GM12892 (cell line): Measurements from ENCODE around the gene PRKAR1B.
"Not testable (repeated sequence)": the region's sequence is repeated elsewhere in the genome, so short reads cannot be mapped to it uniquely, and the experiment has no call there.

Source experiments
- DNase-seq: peaks from one replicate; pipeline ENCODE4 v3.0.0; 2011; ENCODE audit not compliant: insufficient read length
- FAIRE-seq: peaks from 2 replicates; lab custom pipeline; 2011; peaks lifted over from hg19 to GRCh38; lab: Jason Lieb, UNC
- POLR2A ChIP-seq: IDR thresholded peaks from 2 replicates; pipeline ENCODE4 v1.6.1; 2011; ENCODE audit warnings: low read depth, low read length, control low read depth
- POLR2AphosphoS5 ChIP-seq: IDR thresholded peaks from 2 replicates; pipeline ENCODE4 v1.6.1; 2011; ENCODE audit warnings: low read depth, low read length, control low read depth
- TAF1 ChIP-seq: IDR thresholded peaks from 2 replicates; pipeline ENCODE4 v1.6.1; 2011; ENCODE audit warnings: low read depth, mild to moderate bottlenecking, control low read depth, low read length, borderline replicate concordance

Gene PRKAR1B

GRCh38 chr7:560966-561630 is 166.0 kb downstream of the PRKAR1B start:
- DNase-seq (no peak), FAIRE-seq (no peak)
- TF ChIP-seq TAF1, result no peak
- TF ChIP-seq POLR2A, result no peak
- TF ChIP-seq POLR2AphosphoS5, result no peak

- DNase-seq (no peak), FAIRE-seq (no peak)
- TF ChIP-seq POLR2AphosphoS5, result no peak
- no peak for TF ChIP-seq TAF1
- TF ChIP-seq POLR2A, result no peak
Observed at GRCh38 chr7:559396-559705, 167.7 kb downstream of the PRKAR1B start.

- no peak for FAIRE-seq
- no peak for TF ChIP-seq TAF1
- TF ChIP-seq POLR2A, result no peak
- TF ChIP-seq POLR2AphosphoS5, result no peak
- DNase-seq, result no peak
Observed at GRCh38 chr7:557558-557881, 169.6 kb downstream of the PRKAR1B start.

GRCh38 chr7:556837-557557 is 170.1 kb downstream of the PRKAR1B start:
- DNase-seq (no peak), FAIRE-seq (no peak)
- TF ChIP-seq POLR2A (no peak), TAF1 (no peak), POLR2AphosphoS5 (no peak)

GRCh38 chr7:556291-556826 is 170.7 kb downstream of the PRKAR1B start:
- TF ChIP-seq POLR2AphosphoS5 (no peak), TAF1 (no peak), POLR2A (no peak)
- no peak for FAIRE-seq
- no peak for DNase-seq

GRCh38 chr7:555551-556160 is 171.4 kb downstream of the PRKAR1B start:
- DNase-seq (no peak), FAIRE-seq (no peak)
- TF ChIP-seq POLR2AphosphoS5 (no peak), TAF1 (no peak), POLR2A (no peak)

GRCh38 chr7:553636-554111 is 173.4 kb downstream of the PRKAR1B start:
- FAIRE-seq (no peak), DNase-seq (no peak)
- TF ChIP-seq POLR2AphosphoS5 (no peak), TAF1 (no peak)

GRCh38 chr7:552868-553635 is 174.0 kb downstream of the PRKAR1B start:
- TF ChIP-seq TAF1, result no peak
- TF ChIP-seq POLR2AphosphoS5, result no peak
- TF ChIP-seq POLR2A, result no peak
- DNase-seq (no peak), FAIRE-seq (no peak)

GRCh38 chr7:552151-552867 is 174.8 kb downstream of the PRKAR1B start:
- DNase-seq, FAIRE-seq: not testable (repeated sequence)

GRCh38 chr7:551615-551970 is 175.5 kb downstream of the PRKAR1B start:
- FAIRE-seq, DNase-seq: not testable (repeated sequence)

- TF ChIP-seq POLR2A (no peak), POLR2AphosphoS5 (no peak), TAF1 (no peak)
- no peak for FAIRE-seq
- no peak for DNase-seq
Observed at GRCh38 chr7:550881-551614, 176.0 kb downstream of the PRKAR1B start.
